Gastroesophageal sphincter (tissue), 3 donors: ENCODE results near the gene HBS1L.

Source experiments
- CTCF ChIP-seq, 4 experiments: fragments of 200-600 bp in 2 of 4; fragments of 450-650 bp in 2 of 4; sonication (generic) in 1 of 4; IDR thresholded peaks; one replicate each; pipeline ENCODE4 v1.5.1; 2017 to 2019; ENCODE audit warnings: antibody characterized with exemption in 4 of 4, mild to moderate bottlenecking in 2 of 4, moderate library complexity in 2 of 4
- EP300 ChIP-seq: sonication (generic); formaldehyde crosslinking; IDR thresholded peaks from one replicate; pipeline ENCODE4 v1.6.1; 2017; ENCODE audit warnings: antibody characterized with exemption, mild to moderate bottlenecking
- POLR2A ChIP-seq, 2 donors: fragments of 450-650 bp; IDR thresholded peaks; one replicate each; pipeline ENCODE4 v1.6.1; 2017; ENCODE audit warnings: antibody characterized with exemption in 2 of 2, mild to moderate bottlenecking in 2 of 2, moderate library complexity in 1 of 2
- POLR2AphosphoS5 ChIP-seq: sonication (generic); formaldehyde crosslinking; IDR thresholded peaks from one replicate; pipeline ENCODE4 v1.6.1; 2017; ENCODE audit warnings: antibody characterized with exemption

- TF ChIP-seq CTCF (IDR thresholded peaks at IDR 0.05) = no peak
- TF ChIP-seq POLR2A (IDR thresholded peaks at IDR 0.05) = no peak
- no peak for TF ChIP-seq EP300
- TF ChIP-seq POLR2AphosphoS5 = no peak
Measured at GRCh38 chr6:134956032-134956431, 98.6 kb downstream of the HBS1L start.
